ENCODE results near the gene BCL2L13. TPM values are rescaled to one million over a fixed set of nuclear protein-coding genes. Genes with fewer than 3 reads are reported as not detected.

Gene BCL2L13
- total RNA-seq (2022; extraction: Qiagen RNA extraction): 30.6 to 41.9 TPM (median 31.8 TPM) in 5 replicates

GRCh38 chr22:17638432-17639246 lies at the start of gene BCL2L13:
TSS of gene BCL2L13 (plus strand) at chr22:17638757. CDS start at chr22:17655712, 16,955 bp downstream.

GRCh38 chr22:17628406-17629172 lies 10.0 kb upstream of the BCL2L13 start, which contains the start of gene ATP6V1E1:
TSS of gene ATP6V1E1 (minus strand) at chr22:17628749. CDS start at chr22:17628635, 114 bp downstream.

GRCh38 chr22:17774206-17774925 lies 135.8 kb downstream of the BCL2L13 start, which contains the start of gene BID:
TSS of gene BID (minus strand) at chr22:17774469. CDS start at chr22:17750116, 24,353 bp downstream.

Other genes starting within 250 kb of the BCL2L13 start
- gene SLC25A18, start 75.3 kb upstream of the BCL2L13 start, total RNA-seq (2022; extraction: Qiagen RNA extraction): 0.46 to 0.76 TPM (median 0.53 TPM) in 5 replicates
- 116 to 132 TPM (median 123 TPM) in 5 replicates for gene ATP6V1E1, start 10.0 kb upstream of the BCL2L13 start, total RNA-seq (2022; extraction: Qiagen RNA extraction)
- gene BID, start 135.7 kb downstream of the BCL2L13 start, total RNA-seq (2022; extraction: Qiagen RNA extraction): 58.0 to 83.4 TPM (median 79.3 TPM) in 5 replicates